HEK293T (cell line): ENCODE results near the gene ZNF570.

ENCODE experiments used
- ARNT ChIP-seq: fragments of 450-650 bp; IDR thresholded peaks from 2 replicates; pipeline ENCODE4 v1.6.1; 2017; ENCODE audit warnings: mild to moderate bottlenecking
- BHLHE40 ChIP-seq: fragments of 450-650 bp; IDR thresholded peaks from 2 replicates; pipeline ENCODE4 v1.6.1; 2016; ENCODE audit warnings: mild to moderate bottlenecking, moderate library complexity, borderline replicate concordance
- CTBP1 ChIP-seq: fragments of 450-650 bp; IDR thresholded peaks from 2 replicates; pipeline ENCODE4 v1.6.1; 2016; ENCODE audit warnings: borderline replicate concordance
- ELF4 ChIP-seq: fragments of 450-650 bp; IDR thresholded peaks from 2 replicates; pipeline ENCODE4 v1.6.1; 2017; ENCODE audit warnings: antibody characterized with exemption
- FOXK2 ChIP-seq: fragments of 450-650 bp; IDR thresholded peaks from 2 replicates; pipeline ENCODE4 v1.6.1; 2016; ENCODE audit warnings: mild to moderate bottlenecking
- HDGF ChIP-seq: fragments of 450-650 bp; IDR thresholded peaks from 2 replicates; pipeline ENCODE4 v1.6.1; 2017; ENCODE audit warnings: antibody characterized with exemption, borderline replicate concordance
- L3MBTL2 ChIP-seq: fragments of 450-650 bp; conservative IDR thresholded peaks from 2 replicates; pipeline ENCODE4 v1.6.1; 2016; ENCODE audit warnings: mild to moderate bottlenecking
- LEF1 ChIP-seq: fragments of 450-650 bp; IDR thresholded peaks from 2 replicates; pipeline ENCODE4 v1.6.1; 2017; ENCODE audit warnings: mild to moderate bottlenecking, borderline replicate concordance
- NFRKB ChIP-seq: fragments of 450-650 bp; IDR thresholded peaks from 2 replicates; pipeline ENCODE4 v1.6.1; 2016; ENCODE audit warnings: mild to moderate bottlenecking, moderate library complexity
- PKNOX1 ChIP-seq: fragments of 450-650 bp; IDR thresholded peaks from 2 replicates; pipeline ENCODE4 v1.6.1; 2016
- SP1 ChIP-seq: fragments of 450-650 bp; IDR thresholded peaks from 2 replicates; pipeline ENCODE4 v1.6.1; 2017
- SUZ12 ChIP-seq: fragments of 450-650 bp; IDR thresholded peaks from 2 replicates; pipeline ENCODE4 v1.6.1; 2016; ENCODE audit warnings: mild to moderate bottlenecking
- TARDBP ChIP-seq: fragments of 450-650 bp; IDR thresholded peaks from 2 replicates; pipeline ENCODE4 v1.6.1; 2016
- ZNF384 ChIP-seq: fragments of 450-650 bp; IDR thresholded peaks from 2 replicates; pipeline ENCODE4 v1.6.1; 2016

- no peak for TF ChIP-seq CTBP1
- no peak for TF ChIP-seq SUZ12
- TF ChIP-seq SP1: no peak
- no peak for TF ChIP-seq BHLHE40
- no peak for TF ChIP-seq LEF1
- TF ChIP-seq ARNT: no peak
- no peak for TF ChIP-seq L3MBTL2
- TF ChIP-seq TARDBP: no peak
- no peak for TF ChIP-seq HDGF
- no peak for TF ChIP-seq NFRKB
- no peak for TF ChIP-seq ZNF384
- no peak for TF ChIP-seq PKNOX1
- TF ChIP-seq ELF4: no peak
- no peak for TF ChIP-seq FOXK2
These were observed 42.0 kb downstream of the ZNF570 start for GRCh38 chr19:37511186-37511585.
